Central memory CD4-positive, alpha-beta T cell (primary cell): Measurements from ENCODE around the gene KNG1.
"Not testable (repeated sequence)": the region's sequence is repeated elsewhere in the genome, so short reads cannot be mapped to it uniquely, and the experiment has no call there.

Experiments
- DNase-seq: peaks from one replicate; pipeline ENCODE4 v3.0.0; 2022

KNG1 gene

GRCh38 chr3:186710694-186711093 lies 6.5 kb upstream of the KNG1 start:
- not testable (repeated sequence) for DNase-seq

GRCh38 chr3:186713499-186713898 lies 3.7 kb upstream of the KNG1 start:
- DNase-seq, result no peak

- no peak for DNase-seq
Observed at GRCh38 chr3:186719945-186720739, 3.0 kb downstream of the KNG1 start.

- DNase-seq, result no peak
Observed at GRCh38 chr3:186722457-186722856, 5.3 kb downstream of the KNG1 start.

- DNase-seq, result no peak
Observed at GRCh38 chr3:186724911-186725310, 7.8 kb downstream of the KNG1 start.

GRCh38 chr3:186732169-186732766 lies 15.1 kb downstream of the KNG1 start:
- DNase-seq, result no peak

GRCh38 chr3:186742618-186743380 lies 25.6 kb downstream of the KNG1 start:
- DNase-seq, result no peak

GRCh38 chr3:186743666-186744065 lies 26.5 kb downstream of the KNG1 start:
- DNase-seq, result no peak

- DNase-seq, result no peak
Observed at GRCh38 chr3:186746008-186746407, 28.8 kb downstream of the KNG1 start.

GRCh38 chr3:186750316-186750715 lies 33.2 kb downstream of the KNG1 start:
- no peak for DNase-seq

GRCh38 chr3:186751480-186751879 lies 34.3 kb downstream of the KNG1 start:
- no peak for DNase-seq

GRCh38 chr3:186754006-186754405 lies 36.8 kb downstream of the KNG1 start:
- DNase-seq, result no peak

GRCh38 chr3:186754871-186755270 lies 37.7 kb downstream of the KNG1 start:
- DNase-seq, result no peak

GRCh38 chr3:186757214-186757613 lies 40.1 kb downstream of the KNG1 start:
- no peak for DNase-seq

- DNase-seq, result no peak
Observed at GRCh38 chr3:186757686-186758220, 40.6 kb downstream of the KNG1 start.

GRCh38 chr3:186759231-186759930 lies 42.2 kb downstream of the KNG1 start:
- no peak for DNase-seq

- DNase-seq, result no peak
Observed at GRCh38 chr3:186760141-186760833, 43.1 kb downstream of the KNG1 start.

GRCh38 chr3:186760897-186761447 lies 43.8 kb downstream of the KNG1 start:
- DNase-seq, result no peak

- peak; percentile 5 for DNase-seq
Observed at GRCh38 chr3:186772281-186772694, 55.1 kb downstream of the KNG1 start.

- peak; percentile 49 for DNase-seq
Observed at GRCh38 chr3:186772701-186773417, 55.7 kb downstream of the KNG1 start.

GRCh38 chr3:186775999-186776398 lies 58.8 kb downstream of the KNG1 start:
- no peak for DNase-seq
